ENCODE measurements around the gene RALGPS1.
A peak's percentile ranks its signal among the peaks of the same experiment; 100 is the strongest.

RALGPS1 gene

DNA sequence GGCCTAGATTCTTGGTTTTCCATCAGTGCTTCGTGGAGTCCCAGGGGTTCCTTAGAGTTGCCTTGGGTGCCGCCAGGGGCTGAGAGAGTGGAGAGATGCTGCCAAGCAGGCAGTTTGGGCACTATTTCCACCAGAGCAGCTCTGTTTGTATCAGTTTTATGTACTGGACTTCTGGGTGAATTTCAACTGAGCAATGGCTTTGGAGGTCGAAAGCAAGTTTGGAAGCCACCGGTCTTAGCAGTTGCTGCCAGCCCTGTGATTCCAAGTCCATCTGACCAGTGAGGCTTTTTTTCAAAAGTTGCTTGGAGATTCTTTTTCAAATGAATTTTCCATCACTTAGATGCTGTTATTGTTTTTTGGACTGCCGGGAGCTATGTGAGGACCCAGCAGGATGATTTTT is 139.4 kb downstream of the RALGPS1 start:
- no peak for DNase-seq (ENCODE audit: low spot score)

- no peak for DNase-seq (ENCODE audit: low spot score)
Observed at GRCh38 chr9:127055745-127056402, 141.3 kb downstream of the RALGPS1 start.

GRCh38 chr9:127056446-127056845 is 141.9 kb downstream of the RALGPS1 start:
- DNase-seq (ENCODE audit: low spot score), result no peak

DNA sequence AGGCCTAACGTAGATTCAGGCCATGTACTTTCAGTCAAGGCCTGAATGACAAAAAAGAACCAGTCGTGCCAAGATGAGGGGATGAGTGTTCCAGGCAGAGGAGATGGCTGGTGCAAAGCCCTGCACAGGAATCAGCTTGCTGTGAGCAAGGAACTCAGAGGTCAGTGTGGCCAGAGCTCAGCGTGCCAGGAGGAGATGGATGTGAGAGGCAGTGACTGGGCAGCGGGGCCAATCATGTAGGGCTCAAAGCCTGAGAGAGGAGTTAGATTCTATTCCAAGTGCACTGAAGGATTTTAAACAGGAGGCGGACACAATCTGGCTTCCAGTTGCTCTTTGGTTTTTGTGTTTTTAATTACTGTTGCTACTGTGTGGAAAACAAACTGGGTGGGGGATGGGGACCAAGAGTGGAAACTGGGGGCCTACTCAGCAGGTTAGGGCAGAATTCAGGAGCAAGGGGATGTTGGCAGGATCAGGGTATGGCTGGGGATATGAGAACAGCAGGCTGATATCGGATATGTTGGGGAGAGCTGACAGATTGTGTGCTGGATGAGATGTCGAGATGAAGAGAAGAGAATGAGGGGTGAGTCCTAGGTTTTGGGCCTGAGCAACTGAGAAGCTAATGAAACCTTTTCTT is 143.5 kb downstream of the RALGPS1 start:
- no peak for DNase-seq (ENCODE audit: low spot score)

GRCh38 chr9:127058645-127059021 is 144.1 kb downstream of the RALGPS1 start:
- DNase-seq (ENCODE audit: low spot score), result peak; percentile 65

DNA sequence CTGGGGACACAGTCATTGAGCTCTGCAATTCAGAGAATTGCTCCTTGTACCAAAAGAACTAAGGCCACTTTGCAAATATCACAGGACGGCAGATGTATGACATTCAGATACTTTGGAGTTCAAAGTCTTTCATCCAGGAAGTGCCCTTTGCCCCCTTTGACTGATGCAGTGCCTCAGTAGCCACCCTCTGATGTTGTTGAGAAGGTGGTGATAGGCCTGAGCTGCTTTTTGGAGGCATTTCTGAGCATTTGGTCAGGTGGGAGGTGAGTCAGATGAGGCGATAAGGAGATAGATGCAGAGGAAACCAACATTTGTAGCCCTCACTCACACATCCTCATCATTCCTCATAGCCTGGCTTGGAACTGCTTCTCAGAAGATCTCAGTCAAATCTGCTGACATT is 144.4 kb downstream of the RALGPS1 start:
- no peak for DNase-seq (ENCODE audit: low spot score)

GRCh38 chr9:127059765-127060361 is 145.3 kb downstream of the RALGPS1 start:
- DNase-seq (ENCODE audit: low spot score), result no peak

GRCh38 chr9:127061411-127061810 is 146.8 kb downstream of the RALGPS1 start:
- DNase-seq (ENCODE audit: low spot score), result no peak

DNA sequence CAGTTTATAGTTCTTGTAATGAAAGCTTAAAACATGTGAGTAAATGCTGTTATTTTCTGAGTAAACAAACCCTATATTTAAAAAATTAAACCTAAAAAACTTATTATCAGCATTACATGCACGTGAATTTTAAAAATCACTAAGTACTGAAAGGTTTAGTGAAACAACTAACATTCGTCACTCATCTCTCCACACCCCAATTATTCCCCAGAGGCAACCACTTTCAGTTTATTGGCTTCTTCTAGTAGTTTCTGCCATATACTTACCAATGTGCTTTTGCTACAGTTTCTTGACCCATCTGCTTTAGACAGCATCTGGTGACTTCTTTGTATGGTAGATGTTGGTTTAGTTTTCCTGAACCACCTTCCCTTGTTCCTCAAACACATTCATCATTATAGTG is 149.8 kb downstream of the RALGPS1 start:
- no peak for DNase-seq (ENCODE audit: low spot score)

GRCh38 chr9:127065592-127065991 is 151.0 kb downstream of the RALGPS1 start:
- no peak for DNase-seq (ENCODE audit: low spot score)

DNA sequence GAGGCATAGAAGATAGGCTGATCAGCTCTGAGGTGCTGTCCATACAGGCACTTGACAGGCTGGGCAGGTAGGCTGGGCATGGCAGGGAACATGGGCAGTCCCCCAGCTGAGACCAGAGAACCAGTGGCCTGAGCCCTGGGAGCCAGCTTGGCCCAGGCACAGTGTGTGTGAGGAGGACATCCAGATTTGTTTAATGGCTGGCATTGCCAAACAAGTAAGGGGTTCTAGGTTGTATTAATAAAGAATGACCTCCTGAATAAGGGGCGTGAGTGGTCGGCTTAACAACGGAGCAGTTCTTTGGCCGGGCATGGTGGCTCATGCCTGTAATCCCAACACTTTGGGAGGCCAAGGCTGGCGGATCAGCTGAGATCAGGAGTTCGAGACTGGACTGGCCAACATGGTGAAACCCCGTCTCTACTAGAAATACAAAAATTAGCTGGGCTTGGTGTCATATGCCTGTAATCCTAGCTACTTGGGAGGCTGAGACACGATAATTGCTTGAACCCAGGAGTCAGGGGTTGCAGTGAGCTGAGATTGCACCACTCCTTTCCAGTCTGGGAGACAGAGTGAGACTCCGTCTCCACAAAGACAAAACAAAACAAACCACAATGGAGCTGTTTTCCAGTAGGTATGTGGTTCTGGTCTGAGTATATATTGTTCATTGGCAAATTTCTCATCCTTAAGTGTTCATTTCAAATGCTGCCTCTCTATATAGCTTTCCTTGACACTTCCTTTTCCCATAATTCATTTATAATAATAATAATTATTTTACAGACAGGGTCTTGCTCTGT is 151.7 kb downstream of the RALGPS1 start:
- DNase-seq (ENCODE audit: low spot score), result no peak

DNA sequence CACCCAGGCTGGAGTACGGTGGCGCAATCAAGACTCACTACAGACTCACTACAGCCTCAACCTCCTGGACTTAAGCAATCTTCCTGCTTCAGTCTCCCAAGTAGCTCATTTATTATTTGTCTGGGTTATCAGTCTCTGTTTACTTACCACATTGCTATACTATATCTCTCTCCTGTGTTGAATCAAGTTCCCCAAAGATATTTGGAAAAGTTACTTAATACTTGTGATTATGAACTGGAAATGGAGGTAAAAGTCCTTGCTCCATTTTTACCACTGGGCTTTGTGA is 152.2 kb downstream of the RALGPS1 start:
- DNase-seq (ENCODE audit: low spot score), result no peak

GRCh38 chr9:127067603-127068220 is 153.1 kb downstream of the RALGPS1 start:
- DNase-seq (ENCODE audit: low spot score), result no peak

DNA sequence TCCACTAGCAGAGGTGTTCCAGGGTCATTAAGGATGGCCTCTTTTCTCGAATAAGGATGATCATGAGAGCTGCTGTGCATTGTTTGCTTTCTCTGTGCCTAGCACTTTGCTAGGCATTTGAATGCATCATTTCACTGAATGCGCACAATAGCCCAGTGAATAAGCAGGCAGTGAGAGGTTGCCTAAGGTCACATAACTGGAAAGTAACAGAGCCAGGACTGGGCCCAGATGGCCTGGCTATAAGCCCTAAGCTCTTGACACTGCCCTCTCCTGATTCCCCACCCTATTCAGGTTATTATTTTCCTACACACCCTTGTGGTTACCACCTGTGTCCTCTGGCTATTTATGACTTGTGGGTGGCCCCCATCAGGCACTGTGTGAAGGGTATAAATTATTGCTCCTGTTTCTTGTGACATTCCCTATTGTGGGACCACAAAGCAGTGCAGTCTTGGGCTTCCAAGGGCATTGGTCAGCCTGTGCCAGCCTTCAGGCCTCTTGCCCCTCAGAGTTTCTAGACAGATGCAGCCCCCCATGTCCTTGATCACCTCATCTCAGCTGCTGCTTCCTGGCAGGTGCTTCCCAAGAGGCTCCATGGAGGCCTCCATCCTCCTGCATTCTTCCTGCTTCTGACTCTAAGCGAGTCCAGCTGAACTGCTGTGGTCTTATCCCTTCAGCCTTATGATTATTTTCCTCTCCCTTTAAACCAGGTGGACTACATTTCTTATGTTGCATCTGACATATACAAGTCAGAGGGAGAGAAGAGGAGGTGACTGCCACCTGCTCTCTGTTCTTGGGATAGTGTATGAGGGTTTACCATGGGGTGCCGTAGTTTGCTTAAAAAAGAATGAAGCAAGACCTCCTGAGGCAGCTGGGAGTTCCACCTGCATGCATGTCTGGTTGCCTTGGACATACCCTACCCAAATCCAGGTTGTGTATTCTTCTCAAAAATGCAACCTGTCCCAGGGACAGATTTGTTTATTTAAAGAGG is 160.3 kb downstream of the RALGPS1 start:
- DNase-seq (ENCODE audit: low spot score), result peak; percentile 41

DNA sequence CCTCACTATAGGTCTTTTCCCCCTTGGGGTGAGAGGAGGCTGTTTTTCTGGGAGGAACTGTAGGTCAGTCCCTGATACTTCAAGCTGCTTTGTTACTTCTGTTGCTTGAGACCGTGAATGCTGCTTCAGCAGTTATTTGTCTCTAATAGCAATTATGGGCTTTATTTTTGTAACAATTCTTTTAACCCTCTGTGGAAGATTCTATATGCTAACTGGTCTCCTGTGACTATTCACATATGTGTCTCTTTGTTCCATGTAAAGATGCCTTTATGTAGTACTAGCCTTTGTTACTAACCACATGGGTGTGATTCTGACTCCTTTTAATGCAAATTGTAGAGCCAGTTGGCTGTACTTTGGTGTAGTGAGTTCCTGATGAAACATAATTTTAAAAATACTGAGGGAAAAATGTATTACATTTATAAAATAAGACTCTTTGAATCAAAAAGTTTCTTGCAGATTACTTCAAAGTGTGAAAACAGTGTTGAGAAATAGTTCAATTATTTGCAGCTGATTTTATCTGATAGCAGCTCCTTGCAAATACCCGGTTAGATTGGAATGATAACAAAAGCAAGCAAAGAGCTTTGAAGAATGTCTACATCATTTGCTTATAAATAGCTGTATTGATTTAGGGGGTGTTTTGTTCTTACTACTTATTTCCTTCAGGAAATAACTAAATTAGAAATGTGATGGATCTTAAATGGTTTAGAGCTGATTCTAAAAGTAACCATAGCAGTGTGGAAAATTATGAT is 161.2 kb downstream of the RALGPS1 start:
- DNase-seq (ENCODE audit: low spot score), result no peak

DNA sequence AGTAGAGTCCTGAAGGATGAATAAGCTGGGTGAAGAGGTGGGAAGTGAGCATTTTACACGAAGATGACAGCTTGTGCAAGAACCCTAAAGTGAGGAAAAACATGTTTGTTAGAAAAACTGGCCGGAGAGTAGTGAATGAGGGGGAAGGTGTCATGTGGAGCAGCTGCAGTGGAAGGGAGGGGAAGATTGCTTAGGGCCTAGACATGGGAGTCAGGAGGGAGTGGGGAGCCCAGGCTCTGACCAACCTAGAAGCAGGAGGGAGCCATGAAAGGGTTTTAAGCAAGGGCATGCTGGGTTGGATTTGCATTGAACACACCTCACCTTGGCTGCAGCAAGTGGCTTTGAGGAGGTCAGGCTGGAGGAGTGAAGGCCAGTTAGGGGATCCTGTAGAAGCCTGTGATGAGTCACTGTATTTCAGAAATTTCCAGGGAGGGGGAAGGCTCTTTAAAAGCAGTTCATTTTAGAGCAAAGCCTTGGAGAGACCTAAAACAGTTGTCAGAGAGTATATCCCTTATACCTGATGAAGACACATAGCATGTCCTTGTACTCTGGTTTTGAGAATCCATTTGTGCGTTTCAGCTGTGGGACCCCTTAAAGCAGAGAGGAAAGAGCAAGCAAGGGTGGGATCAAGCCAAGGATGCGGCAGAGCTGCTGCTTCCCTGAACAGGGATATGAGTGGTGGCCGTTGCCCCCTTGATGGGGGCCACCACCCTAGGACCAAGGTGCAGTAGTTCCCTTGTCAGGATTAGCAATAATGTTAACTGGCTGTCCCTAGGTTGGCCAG is 162.5 kb downstream of the RALGPS1 start:
- no peak for DNase-seq (ENCODE audit: low spot score)

- no peak for DNase-seq (ENCODE audit: low spot score)
Observed at GRCh38 chr9:127077644-127077946, 163.0 kb downstream of the RALGPS1 start.

DNA sequence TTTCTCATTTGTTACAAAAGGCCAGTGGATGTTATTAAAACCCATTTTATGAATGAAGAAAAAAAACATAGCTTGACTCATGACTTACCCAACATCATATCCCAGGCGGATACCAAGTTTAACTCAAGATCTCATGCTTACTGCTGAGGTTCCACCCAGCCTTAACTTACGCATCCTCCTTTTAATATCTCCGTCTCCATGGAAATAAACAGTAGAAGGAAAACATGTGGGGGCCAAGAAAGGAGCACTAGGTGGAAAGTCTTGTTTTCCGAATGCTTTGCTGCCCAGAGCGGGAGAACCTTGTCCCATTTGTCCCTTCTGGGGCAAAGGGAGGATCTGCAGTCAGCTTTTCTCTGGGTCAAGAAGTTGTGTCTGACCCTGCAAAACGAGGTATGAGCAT is 163.8 kb downstream of the RALGPS1 start:
- DNase-seq (ENCODE audit: low spot score), result no peak

DNA sequence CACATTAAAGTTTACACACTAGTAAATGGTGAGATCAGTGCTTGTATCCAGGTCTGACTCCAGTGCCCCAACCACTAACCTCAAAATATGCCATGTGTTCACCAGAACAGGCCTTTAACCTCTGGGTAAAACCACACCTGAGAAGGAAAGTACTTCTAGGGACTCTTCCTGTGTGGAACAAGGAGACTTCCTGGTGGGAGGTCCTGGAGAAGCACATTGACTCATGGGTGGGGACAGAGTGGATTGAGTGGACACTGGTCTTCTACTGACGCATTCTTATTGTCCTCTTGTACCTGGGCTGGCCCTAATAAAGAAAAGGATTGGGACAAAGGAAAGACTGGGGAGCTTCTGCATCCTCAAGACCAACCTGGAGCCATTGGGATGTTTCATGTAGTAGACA is 164.4 kb downstream of the RALGPS1 start:
- DNase-seq (ENCODE audit: low spot score), result peak; percentile 10

Data from SW480 (cell line).